Non-pigmented ciliary epithelial cell (primary cell): ENCODE results near the gene AKAP13.

ENCODE experiments used
- DNase-seq: peaks from one replicate; pipeline ENCODE4 v3.0.0-alpha.2; 2010; ENCODE audit warnings: low read depth

The AKAP13 gene

GRCh38 chr15:85597155-85597815, 216.9 kb downstream of the AKAP13 start:
- no peak for DNase-seq

- DNase-seq, result no peak
Measured at GRCh38 chr15:85598219-85598618, 217.8 kb downstream of the AKAP13 start.

- DNase-seq, result no peak
Measured at GRCh38 chr15:85598718-85599398, 218.5 kb downstream of the AKAP13 start.

GRCh38 chr15:85600001-85600400, 219.6 kb downstream of the AKAP13 start:
- no peak for DNase-seq

GRCh38 chr15:85603160-85603559, 222.8 kb downstream of the AKAP13 start:
- DNase-seq, result no peak

GRCh38 chr15:85603703-85604102, 223.3 kb downstream of the AKAP13 start:
- DNase-seq, result no peak

- no peak for DNase-seq
Measured at GRCh38 chr15:85604194-85604593, 223.8 kb downstream of the AKAP13 start.

- no peak for DNase-seq
Measured at GRCh38 chr15:85606738-85607137, 226.3 kb downstream of the AKAP13 start.

GRCh38 chr15:85607141-85607806, 226.9 kb downstream of the AKAP13 start:
- DNase-seq, result no peak

GRCh38 chr15:85607842-85608241, 227.4 kb downstream of the AKAP13 start:
- no peak for DNase-seq

- no peak for DNase-seq
Measured at GRCh38 chr15:85609492-85609891, 229.1 kb downstream of the AKAP13 start.

- DNase-seq, result no peak
Measured at GRCh38 chr15:85611361-85611760, 231.0 kb downstream of the AKAP13 start.

- no peak for DNase-seq
Measured at GRCh38 chr15:85614059-85614458, 233.7 kb downstream of the AKAP13 start.

GRCh38 chr15:85615930-85616329, 235.5 kb downstream of the AKAP13 start:
- DNase-seq, result no peak

- no peak for DNase-seq
Measured at GRCh38 chr15:85616549-85617110, 236.2 kb downstream of the AKAP13 start.

GRCh38 chr15:85618228-85618505, 237.8 kb downstream of the AKAP13 start:
- DNase-seq, result no peak

- DNase-seq, result peak; percentile 96
Measured at GRCh38 chr15:85618956-85619491, 238.6 kb downstream of the AKAP13 start.

- DNase-seq, result no peak
Measured at GRCh38 chr15:85619992-85620689, 239.7 kb downstream of the AKAP13 start.

GRCh38 chr15:85620690-85621049, 240.3 kb downstream of the AKAP13 start:
- DNase-seq, result no peak

GRCh38 chr15:85621094-85621493, 240.7 kb downstream of the AKAP13 start:
- DNase-seq, result no peak

GRCh38 chr15:85622221-85622831, 241.9 kb downstream of the AKAP13 start:
- DNase-seq, result peak; percentile 79
